Activated naive CD8-positive, alpha-beta T cell treated with anti-CD3 and anti-CD28 coated beads, Interleukin-2, amount 10 ng/mL, durations not matched to agents 7 days and 5 days (primary cell): ENCODE measurements around the gene SH3RF1. TPM values are rescaled to one million over a fixed set of nuclear protein-coding genes. Genes with fewer than 3 reads are reported as not detected.

ENCODE experiments used
- ATAC-seq: fragments of 150-1000 bp; cut with Tn5 transposase; one replicate; pipeline ENCODE4 v1.10.0; 2021; ENCODE audit warnings: low read depth, moderate library complexity
- POLR2A ChIA-PET: fragments of 350-600 bp; sonication (Branson Sonifier 250); formaldehyde crosslinking; loops from one replicate; lab custom pipeline; 2021; ENCODE audit warnings: antibody characterized with exemption; lab: Charles Lee
- DNase-seq: peaks from one replicate; pipeline ENCODE4 v3.0.0; 2021
- H3K27ac Mint-ChIP-seq: one replicate; pipeline ENCODE4 v1.8.0; 2022; ENCODE audit warnings: mild to moderate bottlenecking, mixed read lengths
- H3K27me3 Mint-ChIP-seq: one replicate; pipeline ENCODE4 v1.8.0; 2022; ENCODE audit warnings: mild to moderate bottlenecking, moderate library complexity, mixed read lengths
- H3K36me3 Mint-ChIP-seq: one replicate; pipeline ENCODE4 v1.8.0; 2021; ENCODE audit warnings: mild to moderate bottlenecking, mixed read lengths
- H3K4me1 Mint-ChIP-seq: one replicate; pipeline ENCODE4 v1.8.0; 2021; ENCODE audit warnings: mixed read lengths
- H3K4me3 Mint-ChIP-seq: one replicate; pipeline ENCODE4 v1.8.0; 2022; ENCODE audit warnings: mild to moderate bottlenecking, moderate library complexity, mixed read lengths
- H3K9me3 Mint-ChIP-seq: one replicate; pipeline ENCODE4 v1.8.0; 2021; ENCODE audit warnings: mixed read lengths
- total RNA-seq, 2 experiments: library from RNA; stranded (reverse); gene quantifications; one replicate each; pipeline ENCODE4 v1.2.3, GENCODE V29; 2021

SH3RF1 gene
- total RNA-seq, 2 experiments from 2014 or later, result 0.14 TPM; not detected in 1

DNA sequence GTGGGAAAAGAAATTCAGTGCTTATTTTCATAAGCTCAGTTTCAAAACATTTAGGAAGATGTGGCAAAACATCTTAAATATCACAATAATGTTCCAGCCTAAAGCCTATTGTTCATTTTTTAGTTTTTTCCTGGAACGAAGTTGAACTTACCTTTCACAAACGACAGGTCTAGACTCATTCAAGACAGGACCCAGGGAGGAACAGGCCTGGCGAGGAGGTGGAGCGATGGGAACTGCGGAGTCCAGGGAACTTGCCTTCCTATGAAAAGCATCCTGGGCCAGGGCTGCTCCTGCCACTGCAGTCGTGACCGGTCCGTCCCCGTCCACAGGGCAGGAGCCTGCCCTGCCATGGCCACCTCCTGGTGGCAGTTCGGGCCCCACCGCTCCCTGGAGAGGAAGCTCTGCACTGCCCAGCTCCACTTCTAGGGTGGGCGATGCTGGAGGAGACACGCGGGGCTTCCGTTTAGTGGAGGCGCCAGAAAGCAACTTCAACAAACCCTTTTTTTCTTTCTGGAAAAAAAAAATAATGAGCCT lies 164.0 kb downstream of the SH3RF1 start:
- Mint-ChIP-seq H3K27me3 (peaks cover 2% of the 10 kb centered on the region), H3K27ac (no peak overlapping the region), H3K4me3 (no peak overlapping the region), H3K9me3 (no peaks in the 10 kb centered on the region), H3K36me3 (no peaks in the 10 kb centered on the region), H3K4me1 (no peaks in the 10 kb centered on the region)
- POLR2A ChIA-PET, result no interaction called here
- no peak for DNase-seq
- ATAC-seq, result no peak

DNA sequence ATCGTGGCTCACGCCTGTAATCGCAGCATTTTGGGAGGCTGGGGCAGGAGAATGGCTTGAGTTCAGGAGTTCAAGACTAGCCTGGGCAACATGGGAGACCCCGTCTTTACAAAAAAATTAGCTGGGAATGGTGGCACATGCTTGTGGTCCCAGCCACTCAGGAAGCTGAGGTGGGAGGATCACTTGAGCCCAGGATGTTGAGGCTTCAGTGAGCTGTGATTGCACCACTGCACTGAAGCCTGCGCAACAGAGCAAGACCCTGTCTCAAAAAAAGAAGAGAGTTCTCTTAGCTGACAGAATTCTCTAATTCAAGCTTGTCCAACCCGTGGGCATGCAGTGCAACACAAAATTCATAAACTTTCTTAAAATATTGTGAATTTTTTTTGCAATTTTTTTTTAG lies 165.1 kb downstream of the SH3RF1 start:
- ATAC-seq (no peak), DNase-seq (no peak)
- Mint-ChIP-seq H3K4me3 (no peak overlapping the region), H3K27me3 (peaks cover 2% of the 10 kb centered on the region), H3K36me3 (no peaks in the 10 kb centered on the region), H3K4me1 (no peaks in the 10 kb centered on the region), H3K27ac (no peak overlapping the region), H3K9me3 (no peaks in the 10 kb centered on the region)
- POLR2A ChIA-PET, result no interaction called here

DNA sequence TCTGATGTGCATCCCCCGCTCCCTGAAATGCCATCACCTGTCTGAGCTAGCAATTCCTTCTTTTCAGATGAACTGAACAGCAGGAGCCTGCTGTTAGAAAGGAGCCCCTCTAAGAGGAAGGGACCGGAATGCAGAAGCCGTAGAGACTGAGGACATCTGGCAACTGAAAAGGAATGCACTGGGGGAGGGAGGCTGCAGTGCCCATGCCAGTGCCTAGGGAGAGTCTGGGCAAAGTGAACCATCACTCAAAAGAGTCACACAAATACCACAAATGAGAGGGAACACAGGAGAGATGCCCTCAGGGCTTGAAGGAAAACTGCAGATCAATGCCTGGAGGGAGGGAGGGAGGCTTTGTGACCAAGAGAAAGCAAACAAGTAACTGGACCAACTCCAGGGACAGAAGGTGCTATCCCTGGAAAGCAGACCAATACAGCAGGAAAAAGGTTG lies 166.8 kb downstream of the SH3RF1 start:
- Mint-ChIP-seq H3K4me3 (no peak overlapping the region), H3K9me3 (no peaks in the 10 kb centered on the region), H3K36me3 (no peaks in the 10 kb centered on the region), H3K4me1 (no peaks in the 10 kb centered on the region), H3K27me3 (peaks cover 2% of the 10 kb centered on the region), H3K27ac (no peak overlapping the region)
- DNase-seq (no peak), ATAC-seq (no peak)
- POLR2A ChIA-PET, result no interaction called here

DNA sequence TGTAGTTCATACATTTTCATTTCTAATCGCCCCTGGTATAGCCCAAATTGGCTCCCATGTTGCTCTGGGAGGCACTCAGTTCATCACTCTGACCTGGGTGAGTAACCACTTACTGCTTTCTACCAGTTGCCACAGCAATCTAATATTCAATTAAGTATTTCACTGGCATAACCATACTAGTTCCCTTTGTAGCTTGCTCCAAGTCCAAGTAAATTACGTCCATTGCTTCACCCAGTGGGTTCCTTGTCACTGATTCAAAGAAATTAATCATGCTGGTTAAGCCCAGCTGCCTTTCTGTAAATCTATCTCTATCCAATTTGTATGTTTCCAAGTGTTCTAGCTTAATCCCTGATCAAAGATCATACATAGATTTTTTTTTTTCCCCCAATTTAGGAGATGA lies 168.7 kb downstream of the SH3RF1 start:
- DNase-seq (no peak), ATAC-seq (no peak)
- H3K36me3 Mint-ChIP-seq, result no peaks in the 10 kb centered on the region
- peaks cover 2% of the 10 kb centered on the region for H3K27me3 Mint-ChIP-seq
- H3K9me3 Mint-ChIP-seq, result no peaks in the 10 kb centered on the region
- H3K4me1 Mint-ChIP-seq, result no peaks in the 10 kb centered on the region
- no peak overlapping the region for H3K27ac Mint-ChIP-seq
- no peak overlapping the region for H3K4me3 Mint-ChIP-seq
- POLR2A ChIA-PET, result no interaction called here

DNA sequence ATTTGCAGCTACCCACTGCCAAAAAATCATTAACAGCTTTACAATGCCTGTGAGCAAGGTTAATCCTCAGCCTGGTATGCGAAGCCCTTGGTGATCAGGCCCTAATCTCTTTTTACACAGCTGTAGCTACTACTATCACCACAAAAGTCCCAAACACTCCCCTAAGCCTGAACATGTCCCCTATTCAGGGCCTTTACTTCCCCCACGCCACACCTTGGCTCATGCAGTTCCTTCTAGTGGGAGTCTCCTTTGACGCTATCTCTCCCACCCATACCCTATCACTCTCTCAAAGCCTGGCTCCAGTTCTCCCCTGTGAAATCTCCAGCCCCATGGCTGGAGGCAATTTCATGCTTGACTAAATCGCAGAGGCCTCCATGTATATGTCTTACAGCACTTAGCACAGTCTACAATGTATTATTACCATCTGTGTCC lies 170.1 kb downstream of the SH3RF1 start:
- Mint-ChIP-seq H3K27me3 (peaks cover 2% of the 10 kb centered on the region), H3K4me1 (no peaks in the 10 kb centered on the region), H3K27ac (no peak overlapping the region), H3K4me3 (no peak overlapping the region), H3K36me3 (no peaks in the 10 kb centered on the region), H3K9me3 (no peaks in the 10 kb centered on the region)
- POLR2A ChIA-PET, result no interaction called here
- no peak for ATAC-seq
- DNase-seq, result no peak

DNA sequence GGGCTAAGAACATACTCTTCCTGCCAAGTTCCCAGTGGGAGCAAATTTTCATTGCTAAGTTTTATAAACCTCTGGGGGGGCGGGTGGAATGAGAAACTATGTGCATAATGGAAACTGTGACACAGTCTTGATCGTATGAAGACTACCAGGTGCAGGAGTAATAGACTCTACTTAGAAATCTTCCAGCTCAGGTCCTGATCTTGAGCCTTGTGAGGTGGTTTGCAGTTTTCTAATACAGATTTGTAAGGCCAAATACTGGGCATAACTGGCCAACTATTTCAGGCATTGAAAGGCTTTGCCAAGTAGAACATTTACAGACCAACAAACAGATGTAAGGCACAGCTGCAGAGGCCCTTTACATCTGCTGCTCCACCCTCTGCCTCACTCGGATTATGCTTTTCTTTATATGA lies 171.0 kb downstream of the SH3RF1 start:
- no peak for ATAC-seq
- DNase-seq, result no peak
- H3K27me3 Mint-ChIP-seq, result no peaks in the 10 kb centered on the region
- no peaks in the 10 kb centered on the region for H3K9me3 Mint-ChIP-seq
- no peak overlapping the region for H3K27ac Mint-ChIP-seq
- POLR2A ChIA-PET, result no interaction called here
- no peaks in the 10 kb centered on the region for H3K4me1 Mint-ChIP-seq
- H3K36me3 Mint-ChIP-seq, result no peaks in the 10 kb centered on the region
- no peak overlapping the region for H3K4me3 Mint-ChIP-seq

DNA sequence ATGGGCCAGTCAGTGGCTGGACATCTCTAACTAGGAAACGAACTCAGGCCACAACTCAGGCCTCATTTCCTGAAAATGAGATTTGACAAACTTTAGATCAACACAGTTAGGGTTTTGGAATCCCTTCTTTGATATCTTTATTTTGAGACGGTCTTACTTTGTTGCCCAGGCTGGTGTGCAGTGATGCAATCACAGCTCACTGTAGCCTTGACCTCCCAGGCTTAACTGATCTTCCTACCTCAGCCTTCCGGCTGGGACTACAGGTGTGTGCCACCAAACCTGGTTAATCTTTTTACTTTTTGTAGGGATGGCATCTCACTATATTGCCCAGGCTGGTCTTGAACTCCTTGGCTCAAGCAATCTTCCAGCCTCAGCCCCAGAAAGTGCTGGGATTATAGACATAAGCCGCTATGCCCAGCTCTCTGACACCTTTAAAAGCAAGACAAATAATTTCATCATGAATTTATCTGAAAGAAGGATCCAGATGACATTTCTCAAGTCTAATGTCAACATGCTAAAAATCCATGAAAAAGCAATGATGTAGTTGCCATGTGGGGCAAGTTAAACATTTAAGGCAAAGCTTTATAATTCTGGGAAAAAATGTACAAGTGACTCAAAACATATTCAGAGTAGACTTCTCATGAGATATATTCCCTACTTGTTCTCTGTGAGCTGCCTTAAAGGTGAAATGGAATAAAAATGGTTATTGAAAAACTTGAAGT lies 171.6 kb downstream of the SH3RF1 start:
- no peak overlapping the region for H3K27ac Mint-ChIP-seq
- H3K36me3 Mint-ChIP-seq, result no peaks in the 10 kb centered on the region
- H3K4me3 Mint-ChIP-seq, result no peak overlapping the region
- no peaks in the 10 kb centered on the region for H3K27me3 Mint-ChIP-seq
- ATAC-seq (no peak), DNase-seq (no peak)
- POLR2A ChIA-PET, result no interaction called here
- no peaks in the 10 kb centered on the region for H3K9me3 Mint-ChIP-seq
- no peaks in the 10 kb centered on the region for H3K4me1 Mint-ChIP-seq

DNA sequence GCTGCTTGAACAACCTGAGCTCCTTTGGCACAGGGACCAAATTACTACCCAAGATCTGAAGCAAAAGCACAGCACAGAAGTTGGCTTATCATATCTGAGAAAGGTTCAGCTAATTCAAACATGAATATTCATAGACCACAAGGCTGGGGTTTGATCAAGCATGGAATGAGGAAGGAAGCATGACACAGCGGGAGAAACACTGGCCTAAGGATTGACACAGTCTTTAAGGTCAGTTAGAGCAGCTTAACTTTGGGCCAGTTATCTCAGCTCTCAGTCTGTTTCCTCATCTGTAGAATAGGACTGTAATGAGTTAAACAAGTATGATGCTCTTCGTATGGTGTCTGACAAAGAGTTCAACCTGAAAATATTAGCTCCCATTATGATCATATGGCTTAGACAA lies 172.2 kb downstream of the SH3RF1 start:
- ATAC-seq, result no peak
- no peaks in the 10 kb centered on the region for H3K27me3 Mint-ChIP-seq

DNA sequence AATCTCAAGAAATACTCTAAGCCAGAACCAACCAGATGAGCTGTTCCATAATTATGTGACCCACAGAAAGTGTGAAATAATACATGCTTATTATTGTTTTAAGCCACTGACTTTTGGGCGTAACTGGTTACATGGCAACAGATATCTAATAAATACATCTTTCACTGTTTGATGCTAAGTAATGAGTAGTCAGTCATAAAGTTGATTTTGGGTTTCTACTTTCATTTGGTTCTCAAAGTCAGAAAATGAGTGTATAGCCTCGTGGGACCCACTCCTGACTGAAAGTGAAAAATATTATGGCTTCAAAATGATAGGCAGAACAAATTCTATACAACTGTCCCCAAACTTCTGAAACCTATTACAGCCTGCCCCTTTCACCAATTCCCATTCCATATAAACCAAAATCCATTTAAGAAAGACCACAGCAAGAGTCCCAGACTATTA lies 172.7 kb downstream of the SH3RF1 start:
- Mint-ChIP-seq H3K27ac (no peak overlapping the region), H3K4me3 (no peak overlapping the region), H3K27me3 (no peaks in the 10 kb centered on the region), H3K36me3 (no peaks in the 10 kb centered on the region), H3K9me3 (no peaks in the 10 kb centered on the region), H3K4me1 (no peaks in the 10 kb centered on the region)
- ATAC-seq (no peak), DNase-seq (no peak)
- POLR2A ChIA-PET, result no interaction called here

More for the DNA sequence above, 172.2 kb downstream of the SH3RF1 start:
- no peak overlapping the region for H3K4me3 Mint-ChIP-seq
- H3K27ac Mint-ChIP-seq, result no peak overlapping the region
- no peaks in the 10 kb centered on the region for H3K36me3 Mint-ChIP-seq
- H3K4me1 Mint-ChIP-seq, result no peaks in the 10 kb centered on the region
- no peak for DNase-seq
- no peaks in the 10 kb centered on the region for H3K9me3 Mint-ChIP-seq
- POLR2A ChIA-PET, result no interaction called here

DNA sequence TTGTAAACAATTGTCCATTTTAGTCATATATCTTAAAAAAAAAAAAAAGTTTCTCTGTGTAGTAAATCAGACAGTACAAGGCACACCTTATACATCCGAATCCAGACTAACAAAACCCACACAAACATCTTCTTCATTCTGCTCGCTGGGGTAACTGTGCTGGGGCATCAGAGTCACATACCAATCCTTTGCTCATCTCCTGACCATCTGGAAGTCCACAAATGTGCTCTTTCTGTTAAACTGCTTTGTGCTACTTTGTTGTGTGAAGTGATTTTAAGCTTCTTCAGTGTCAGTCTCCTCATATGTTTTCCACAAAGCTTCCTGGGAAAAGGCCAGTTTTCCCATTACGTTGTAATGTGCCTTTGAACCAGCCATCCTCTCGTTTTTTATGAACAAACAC lies 174.5 kb downstream of the SH3RF1 start:
- H3K9me3 Mint-ChIP-seq, result no peaks in the 10 kb centered on the region
- ATAC-seq (no peak), DNase-seq (no peak)
- H3K36me3 Mint-ChIP-seq, result no peaks in the 10 kb centered on the region
- H3K27ac Mint-ChIP-seq, result no peak overlapping the region
- H3K4me3 Mint-ChIP-seq, result no peak overlapping the region
- no peaks in the 10 kb centered on the region for H3K4me1 Mint-ChIP-seq
- POLR2A ChIA-PET, result no interaction called here
- no peaks in the 10 kb centered on the region for H3K27me3 Mint-ChIP-seq

DNA sequence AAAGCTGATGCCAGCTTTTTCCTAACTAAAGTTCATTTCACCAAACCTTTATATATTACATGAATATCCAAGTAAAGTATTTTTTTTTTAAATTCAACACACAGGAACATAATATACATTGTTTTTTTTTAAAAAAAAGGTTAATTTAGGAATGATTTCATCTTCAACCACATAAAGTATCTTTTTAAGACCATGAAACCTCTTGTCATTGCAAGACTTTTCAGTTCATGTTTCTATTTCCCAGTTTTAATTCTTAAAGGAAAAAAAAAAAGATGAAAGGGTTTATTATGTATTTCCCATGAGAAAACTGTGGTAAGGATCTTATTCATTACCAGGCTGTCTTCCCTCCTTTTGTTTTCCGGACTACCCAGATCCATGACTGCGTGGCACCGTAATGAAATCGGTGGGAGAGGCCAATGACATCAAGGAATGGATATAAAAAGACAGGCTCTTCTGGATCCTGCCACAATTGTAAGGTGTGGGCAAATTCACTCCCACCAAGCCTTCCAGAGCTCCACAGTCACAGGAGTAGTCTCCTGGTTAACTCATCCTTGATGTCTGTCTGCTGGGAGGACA lies 176.0 kb downstream of the SH3RF1 start:
- Mint-ChIP-seq H3K27ac (no peak overlapping the region), H3K9me3 (peaks cover 4% of the 10 kb centered on the region), H3K36me3 (no peaks in the 10 kb centered on the region), H3K4me3 (no peak overlapping the region), H3K4me1 (no peaks in the 10 kb centered on the region), H3K27me3 (no peaks in the 10 kb centered on the region)
- DNase-seq (no peak), ATAC-seq (no peak)
- POLR2A ChIA-PET, result no interaction called here

DNA sequence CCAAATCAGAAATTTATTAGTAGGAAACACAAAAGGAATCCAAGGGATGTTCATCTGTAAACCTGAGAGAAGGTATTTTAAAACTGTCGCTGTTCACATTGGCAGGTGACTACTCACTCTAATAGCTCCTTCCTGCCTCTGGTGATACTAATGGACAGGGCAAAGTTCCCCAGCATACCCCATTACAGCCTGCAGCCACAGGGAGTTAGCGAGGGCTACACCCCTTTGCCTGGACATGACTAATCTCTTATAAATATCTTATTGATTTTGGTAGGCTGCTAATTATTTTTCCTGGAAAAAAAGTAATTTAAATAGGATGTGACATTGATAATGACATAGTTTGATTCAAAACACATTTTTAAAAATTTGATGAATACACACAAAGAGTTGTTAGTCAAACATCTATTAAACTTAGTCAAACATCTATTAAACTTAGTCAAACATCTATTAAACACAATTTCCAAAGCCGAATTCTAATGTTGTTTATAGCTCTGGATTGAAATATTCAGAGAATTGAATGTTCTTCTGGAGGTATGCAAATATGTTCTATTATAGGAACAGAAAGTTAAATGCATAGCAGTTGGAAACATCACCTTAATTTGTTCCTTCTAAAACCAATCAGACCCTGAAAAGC lies 177.8 kb downstream of the SH3RF1 start:
- no peaks in the 10 kb centered on the region for H3K27me3 Mint-ChIP-seq
- no peak overlapping the region for H3K4me3 Mint-ChIP-seq
- H3K9me3 Mint-ChIP-seq, result peaks cover 9% of the 10 kb centered on the region
- no peaks in the 10 kb centered on the region for H3K4me1 Mint-ChIP-seq
- no peak for DNase-seq
- H3K27ac Mint-ChIP-seq, result no peak overlapping the region
- POLR2A ChIA-PET, result no interaction called here
- ATAC-seq, result no peak
- H3K36me3 Mint-ChIP-seq, result no peaks in the 10 kb centered on the region

DNA sequence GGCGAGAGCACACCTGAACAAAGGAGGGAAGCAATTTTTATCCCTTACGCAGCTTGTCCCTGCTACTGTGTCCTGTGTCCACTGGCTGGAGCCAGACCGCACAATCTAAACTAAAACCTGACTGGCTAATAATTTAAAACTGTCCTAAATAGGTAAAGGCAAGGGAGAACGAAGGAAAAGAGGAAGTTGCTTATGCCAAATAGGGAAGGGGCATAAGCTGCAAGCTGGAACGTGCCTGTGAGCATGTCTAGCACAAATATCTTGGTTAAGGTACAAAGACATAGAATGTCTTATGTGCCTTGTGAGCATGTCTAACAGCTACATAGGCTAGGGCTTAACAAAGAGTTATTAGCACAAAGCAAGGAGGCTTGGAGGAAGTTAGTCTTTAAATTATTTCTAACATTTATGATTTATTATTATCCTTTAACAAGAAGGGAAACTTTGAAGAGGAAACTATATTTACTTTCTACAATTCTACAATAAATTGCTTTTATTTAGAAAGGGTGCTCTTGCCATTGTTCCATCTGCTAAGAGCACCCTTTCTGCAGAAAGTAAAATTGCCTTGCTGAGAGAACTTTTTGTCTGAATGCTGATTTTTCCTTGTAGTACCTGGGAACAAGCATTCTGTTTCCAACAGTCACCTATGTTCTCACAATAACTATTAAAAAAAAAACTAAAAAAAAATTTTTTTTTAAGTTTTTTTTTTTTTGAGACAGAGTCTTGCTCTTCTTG lies 180.1 kb downstream of the SH3RF1 start:
- Mint-ChIP-seq H3K4me3 (no peak overlapping the region), H3K27me3 (no peaks in the 10 kb centered on the region), H3K36me3 (no peaks in the 10 kb centered on the region), H3K27ac (no peak overlapping the region), H3K9me3 (peaks cover 9% of the 10 kb centered on the region), H3K4me1 (no peaks in the 10 kb centered on the region)
- no peak for ATAC-seq
- POLR2A ChIA-PET, result no interaction called here
- no peak for DNase-seq
